ENCODE measurements around the gene DIPK1A.
A peak's percentile ranks its signal among the peaks of the same experiment; 100 is the strongest.

Gene DIPK1A

DNA sequence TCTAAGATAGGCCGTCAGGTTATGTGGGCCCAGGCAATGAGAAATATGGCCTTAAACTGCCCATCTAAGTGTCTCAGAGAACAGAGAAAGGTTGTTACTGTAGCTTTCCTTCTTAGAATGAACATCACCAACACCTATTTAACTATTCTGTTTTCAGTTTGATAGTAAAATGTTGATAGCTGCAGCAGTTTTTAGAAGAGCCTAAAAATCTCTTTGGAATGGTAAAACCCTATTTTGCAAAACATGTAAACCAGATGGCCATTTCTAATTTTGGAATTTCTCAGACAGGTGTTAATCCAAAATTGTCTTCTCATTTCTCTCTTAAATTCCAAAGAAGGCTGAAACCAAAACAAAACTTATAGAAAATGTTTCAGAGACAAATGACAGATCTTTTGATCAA, 57.5 kb downstream of the DIPK1A start:
- H3K4me3 ChIP-seq (ENCODE audit: low read depth in 1 of 2, low read length in 2 of 2), result no peak overlapping the region
- H3K4me2 ChIP-seq (ENCODE audit: insufficient read depth, low read length), result no peak overlapping the region
- H3K4me1 ChIP-seq (ENCODE audit: insufficient read depth, low read length), result peaks cover 5% of the 10 kb centered on the region; the same call in 1 of the 2 replicates
- H3K36me3 ChIP-seq (ENCODE audit: insufficient read depth, low read length), result peaks cover 15% of the 10 kb centered on the region; the same call in 1 of the 2 replicates
- no peak overlapping the region for H3K9ac ChIP-seq (ENCODE audit: low read depth, low read length)
- DNase-seq (no peak), ATAC-seq (ENCODE audit: insufficient read depth, low read depth) (no peak)
- no peaks in the 10 kb centered on the region for H4K20me1 ChIP-seq (ENCODE audit: insufficient read depth, low read length)
- TF ChIP-seq, protein P1, sequence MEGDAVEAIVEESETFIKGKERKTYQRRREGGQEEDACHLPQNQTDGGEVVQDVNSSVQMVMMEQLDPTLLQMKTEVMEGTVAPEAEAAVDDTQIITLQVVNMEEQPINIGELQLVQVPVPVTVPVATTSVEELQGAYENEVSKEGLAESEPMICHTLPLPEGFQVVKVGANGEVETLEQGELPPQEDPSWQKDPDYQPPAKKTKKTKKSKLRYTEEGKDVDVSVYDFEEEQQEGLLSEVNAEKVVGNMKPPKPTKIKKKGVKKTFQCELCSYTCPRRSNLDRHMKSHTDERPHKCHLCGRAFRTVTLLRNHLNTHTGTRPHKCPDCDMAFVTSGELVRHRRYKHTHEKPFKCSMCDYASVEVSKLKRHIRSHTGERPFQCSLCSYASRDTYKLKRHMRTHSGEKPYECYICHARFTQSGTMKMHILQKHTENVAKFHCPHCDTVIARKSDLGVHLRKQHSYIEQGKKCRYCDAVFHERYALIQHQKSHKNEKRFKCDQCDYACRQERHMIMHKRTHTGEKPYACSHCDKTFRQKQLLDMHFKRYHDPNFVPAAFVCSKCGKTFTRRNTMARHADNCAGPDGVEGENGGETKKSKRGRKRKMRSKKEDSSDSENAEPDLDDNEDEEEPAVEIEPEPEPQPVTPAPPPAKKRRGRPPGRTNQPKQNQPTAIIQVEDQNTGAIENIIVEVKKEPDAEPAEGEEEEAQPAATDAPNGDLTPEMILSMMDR (IDR thresholded peaks at IDR 0.05; ENCODE audit: borderline replicate concordance, extremely low read depth, low read length, poor library complexity, severe bottlenecking), result no peak
- no peak for TF ChIP-seq EZH2 (IDR thresholded peaks at IDR 0.05; ENCODE audit: borderline replicate concordance, low read depth, low read length, severe bottlenecking)
- H3K27me3 ChIP-seq (ENCODE audit: insufficient read depth, low read length, poor library complexity), result no peaks in the 10 kb centered on the region
- no peak overlapping the region for H2AFZ ChIP-seq (ENCODE audit: low read depth, low read length)
- peaks cover 50% of the 10 kb centered on the region for H3K79me2 ChIP-seq (ENCODE audit: insufficient read depth, low read length)
- 0 out of 2 replicates have a peak overlapping the region, but pooled peaks have one; percentile 28 for H3K27ac ChIP-seq (ENCODE audit: low read length)
- H3K9me3 ChIP-seq (ENCODE audit: insufficient read depth, low read length, severe bottlenecking), result no peaks in the 10 kb centered on the region

DNA sequence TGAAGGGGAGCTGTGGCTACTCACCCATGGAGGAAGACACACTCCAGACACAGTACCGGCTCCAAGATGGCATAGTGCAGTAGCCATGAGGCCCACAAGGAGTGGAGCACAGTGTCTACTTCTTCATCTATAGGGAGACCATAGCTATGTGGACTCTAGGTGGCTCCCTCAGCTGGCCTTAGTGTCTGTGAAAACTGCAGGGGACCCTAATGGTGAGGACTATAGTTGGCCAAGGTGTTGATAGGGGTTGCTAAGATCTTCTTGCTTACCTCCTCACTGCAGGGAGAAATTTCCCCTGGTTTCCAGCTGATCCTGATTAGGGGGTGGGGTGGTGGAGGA, 58.9 kb downstream of the DIPK1A start:
- Histone ChIP-seq H3K9ac (ENCODE audit: low read depth, low read length) (no peak overlapping the region), H3K27me3 (ENCODE audit: insufficient read depth, low read length, poor library complexity) (no peaks in the 10 kb centered on the region), H3K9me3 (ENCODE audit: insufficient read depth, low read length, severe bottlenecking) (no peaks in the 10 kb centered on the region), H3K4me1 (ENCODE audit: insufficient read depth, low read length) (peaks cover 5% of the 10 kb centered on the region; the same call in 1 of the 2 replicates), H3K36me3 (ENCODE audit: insufficient read depth, low read length) (peaks cover 15% of the 10 kb centered on the region; the same call in 1 of the 2 replicates), H4K20me1 (ENCODE audit: insufficient read depth, low read length) (no peaks in the 10 kb centered on the region), H3K4me3 (ENCODE audit: low read depth in 1 of 2, low read length in 2 of 2) (no peak overlapping the region), H3K4me2 (ENCODE audit: insufficient read depth, low read length) (no peak overlapping the region), H2AFZ (ENCODE audit: low read depth, low read length) (no peak overlapping the region), H3K27ac (ENCODE audit: low read length) (peak overlapping the region; percentile 17; the same call in 1 of the 2 replicates), H3K79me2 (ENCODE audit: insufficient read depth, low read length) (peaks cover 46% of the 10 kb centered on the region)
- no peak for ATAC-seq (ENCODE audit: insufficient read depth, low read depth)
- no peak for DNase-seq
- TF ChIP-seq, protein P1 (IDR thresholded peaks at IDR 0.05; ENCODE audit: borderline replicate concordance, extremely low read depth, low read length, poor library complexity, severe bottlenecking), result no peak
- no peak for TF ChIP-seq EZH2 (IDR thresholded peaks at IDR 0.05; ENCODE audit: borderline replicate concordance, low read depth, low read length, severe bottlenecking)

DNA sequence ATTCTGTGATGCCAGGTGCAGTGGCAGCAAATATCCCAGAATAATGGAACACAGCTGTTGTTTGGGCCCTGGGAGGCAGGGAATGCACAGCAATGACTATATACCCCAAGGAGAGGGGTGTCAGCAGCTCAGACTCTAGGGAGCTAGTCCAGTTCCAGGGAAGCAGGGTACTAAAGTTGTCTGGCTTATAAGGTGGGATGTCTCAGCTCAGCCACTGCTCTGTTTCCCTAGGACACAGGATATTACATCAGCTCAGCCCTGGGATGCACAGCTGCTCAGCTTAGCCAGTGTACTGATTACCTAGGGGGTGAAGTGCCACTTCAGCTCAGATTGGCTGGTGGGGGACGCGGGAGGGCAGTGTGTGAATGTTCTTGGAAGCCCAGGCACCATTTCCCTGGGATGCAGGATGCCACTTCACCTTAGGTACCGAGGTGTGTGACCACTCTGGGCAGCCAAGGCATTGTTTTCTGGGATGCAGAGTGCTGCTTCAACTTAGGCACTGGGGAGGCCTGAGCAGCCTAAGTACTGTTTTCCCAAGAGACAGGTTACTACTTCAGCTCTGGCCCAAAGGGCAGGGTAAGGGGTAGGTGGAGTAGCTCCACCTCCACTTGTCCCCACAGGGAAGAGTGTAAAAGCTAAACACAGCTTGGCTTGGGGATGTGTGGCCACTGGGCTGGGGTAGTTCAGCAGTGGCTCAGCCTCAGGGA, 59.4 kb downstream of the DIPK1A start:
- Histone ChIP-seq H3K9me3 (ENCODE audit: insufficient read depth, low read length, severe bottlenecking) (no peaks in the 10 kb centered on the region), H4K20me1 (ENCODE audit: insufficient read depth, low read length) (no peaks in the 10 kb centered on the region), H3K4me2 (ENCODE audit: insufficient read depth, low read length) (no peak overlapping the region), H2AFZ (ENCODE audit: low read depth, low read length) (no peak overlapping the region), H3K36me3 (ENCODE audit: insufficient read depth, low read length) (peaks cover 15% of the 10 kb centered on the region; the same call in 1 of the 2 replicates), H3K4me1 (ENCODE audit: insufficient read depth, low read length) (peaks cover 5% of the 10 kb centered on the region; the same call in 1 of the 2 replicates), H3K79me2 (ENCODE audit: insufficient read depth, low read length) (peaks cover 43% of the 10 kb centered on the region), H3K4me3 (ENCODE audit: low read depth in 1 of 2, low read length in 2 of 2) (no peak overlapping the region), H3K27me3 (ENCODE audit: insufficient read depth, low read length, poor library complexity) (no peaks in the 10 kb centered on the region), H3K27ac (ENCODE audit: low read length) (peak overlapping the region; percentile 17; the same call in 1 of the 2 replicates), H3K9ac (ENCODE audit: low read depth, low read length) (no peak overlapping the region)
- no peak for TF ChIP-seq EZH2 (IDR thresholded peaks at IDR 0.05; ENCODE audit: borderline replicate concordance, low read depth, low read length, severe bottlenecking)
- TF ChIP-seq, protein P1 (IDR thresholded peaks at IDR 0.05; ENCODE audit: borderline replicate concordance, extremely low read depth, low read length, poor library complexity, severe bottlenecking), result no peak
- ATAC-seq (ENCODE audit: insufficient read depth, low read depth) (peak; percentile 52; the same call in 1 of the 3 replicates), DNase-seq (no peak)

All from DND-41 (cell line).